Subcutaneous adipose tissue (tissue), 4 donors: ENCODE data around the gene RREB1. TPM values are rescaled to one million over a fixed set of nuclear protein-coding genes. Genes with fewer than 3 reads are reported as not detected.

Experiments used
- CTCF ChIP-seq: fragments of 450-650 bp; IDR thresholded peaks from one replicate; pipeline ENCODE4 v1.5.1; 2016; ENCODE audit warnings: low read depth, mild to moderate bottlenecking, control low read depth, antibody characterized with exemption, moderate library complexity
- small RNA-seq: library from RNA; depleted of rRNA; stranded (forward); fragments of <200 nt; gene quantifications from one replicate; pipeline ENCODE3, GENCODE V24; 2016
- total RNA-seq, 4 donors: library from RNA; depleted of rRNA; stranded (reverse); fragments of >200 nt; gene quantifications; one replicate each; pipeline ENCODE4 v1.1.0, GENCODE V29; 2016

RREB1 gene
- total RNA-seq, 4 donors from 2014 or later = 33.0 to 61.0 (median 40.5) TPM

GRCh38 chr6:7295916-7296315 lies 188.2 kb downstream of the RREB1 start:
- no peak for TF ChIP-seq CTCF

GRCh38 chr6:7296602-7297001 lies 188.8 kb downstream of the RREB1 start:
- TF ChIP-seq CTCF = no peak

- no peak for TF ChIP-seq CTCF
Measured at GRCh38 chr6:7298113-7298512, 190.4 kb downstream of the RREB1 start.

- no peak for TF ChIP-seq CTCF
Measured at GRCh38 chr6:7300926-7301325, 193.2 kb downstream of the RREB1 start.

Small RNAs within 50 kb of the gene (small RNA-seq; reads per million reads assigned to genes)
- 0.49 reads per million for gene RF00019

Other genes starting within 250 kb of the RREB1 start
- 10 to 100 TPM; 44.5 to 85.6 (median 64.2) TPM for gene SSR1, start 205.2 kb downstream of the RREB1 start, total RNA-seq